Fibroblast of lung (primary cell): ENCODE measurements around the gene GRB7. TPM values are rescaled to one million over a fixed set of nuclear protein-coding genes. Genes with fewer than 3 reads are reported as not detected.

Experiments
- DNase-seq, 2 donors: peaks; one replicate each; pipeline versions ENCODE4 v3.0.0 to v3.0.0-alpha.2; 2010; ENCODE audit warnings: low read depth in 2 of 2
- H2AFZ ChIP-seq: 2 replicates; pipeline ENCODE4 v1.5.1; 2012; ENCODE audit warnings: low read length, control low read depth, inconsistent platforms
- H3K27ac ChIP-seq: 2 replicates; pipeline ENCODE4 v1.5.1; 2011; ENCODE audit warnings: low read length, control low read depth; ENCODE audit not compliant: insufficient read depth
- H3K27me3 ChIP-seq: 2 replicates; pipeline ENCODE4 v1.5.1; 2011; ENCODE audit warnings: mild to moderate bottlenecking, low read length; ENCODE audit not compliant: control insufficient read depth, insufficient read depth
- H3K36me3 ChIP-seq: 2 replicates; pipeline ENCODE4 v1.5.1; 2011; ENCODE audit warnings: low read length; ENCODE audit not compliant: control insufficient read depth, insufficient read depth
- H3K4me1 ChIP-seq: 2 replicates; pipeline ENCODE4 v1.5.1; 2011; ENCODE audit warnings: low read length; ENCODE audit not compliant: control insufficient read depth, insufficient read depth; ENCODE audit errors: extremely low read depth
- H3K4me2 ChIP-seq: 2 replicates; pipeline ENCODE4 v1.5.1; 2011; ENCODE audit warnings: low read length, control low read depth; ENCODE audit not compliant: insufficient read depth; ENCODE audit errors: extremely low read depth
- H3K4me3 ChIP-seq, 4 experiments: fragments of 200-600 bp in 1 of 4; sonication (generic) in 1 of 4; replicated peaks in 1 of 4; 2 replicates each; pipeline ENCODE4 v1.5.1; 2011 to 2016; ENCODE audit warnings: low read length in 4 of 4, low read depth in 3 of 4, mild to moderate bottlenecking in 3 of 4, control low read depth in 2 of 4, inconsistent platforms in 1 of 4, mixed read lengths in 1 of 4; ENCODE audit not compliant: insufficient read depth in 1 of 4; ENCODE audit errors: control extremely low read depth in 1 of 4
- H3K79me2 ChIP-seq: 2 replicates; pipeline ENCODE4 v1.5.1; 2012; ENCODE audit warnings: mild to moderate bottlenecking, low read length, inconsistent platforms; ENCODE audit not compliant: control insufficient read depth, insufficient read depth
- H3K9ac ChIP-seq: 2 replicates; pipeline ENCODE4 v1.5.1; 2011; ENCODE audit warnings: mild to moderate bottlenecking, low read length, control low read depth; ENCODE audit not compliant: insufficient read depth
- H3K9me3 ChIP-seq: 2 replicates; pipeline ENCODE4 v1.5.1; 2012; ENCODE audit warnings: low read depth, low read length; ENCODE audit not compliant: control insufficient read depth, insufficient read depth
- H4K20me1 ChIP-seq: 2 replicates; pipeline ENCODE4 v1.5.1; 2011; ENCODE audit warnings: low read length; ENCODE audit not compliant: control insufficient read depth, insufficient read depth; ENCODE audit errors: extremely low read depth
- CTCF ChIP-seq, 2 donors: IDR thresholded peaks in 1 of 2; conservative IDR thresholded peaks in 1 of 2; 1 replicate in 1 of 2; 2 replicates in 1 of 2; pipeline ENCODE4 v1.5.1; 2011 to 2012; ENCODE audit warnings: low read length in 2 of 2, control low read depth in 1 of 2, inconsistent platforms in 1 of 2, low read depth in 1 of 2, mild to moderate bottlenecking in 1 of 2
- EZH2 ChIP-seq: IDR thresholded peaks from 2 replicates; pipeline ENCODE4 v1.5.1; 2012; ENCODE audit warnings: low read length, control low read depth, mild to moderate bottlenecking; ENCODE audit errors: missing control alignments
- polyA plus RNA-seq, 2 donors: library from polyadenylated mRNA; depleted of rRNA in 1 of 2; stranded (reverse) in 1 of 2; unstranded in 1 of 2; fragments of >200 nt; gene quantifications; 2 replicates each; pipeline ENCODE4 v1.2.1, GENCODE V29; 2011 to 2012; ENCODE audit warnings: missing spikeins in 1 of 2
- total RNA-seq: library from RNA; depleted of rRNA; stranded (reverse); fragments of >200 nt; gene quantifications from 2 replicates; pipeline ENCODE4 v1.2.1, GENCODE V29; 2014

Gene GRB7
- total and polyA plus RNA-seq, 2 donors (not counting 1 experiment from before 2014, with no cell fraction given), result under 0.01 to 0.07 TPM

- Histone ChIP-seq H3K4me2 (no peak overlapping the region), H3K4me3 (no peak overlapping the region)
These were observed 4.6 kb downstream of the GRB7 start for GRCh38 chr17:39742126-39742855.

GRCh38 chr17:39742856-39743436, 5.2 kb downstream of the GRB7 start:
- TF ChIP-seq CTCF (conservative IDR thresholded peaks at IDR 0.05 in 1 of 2, IDR thresholded peaks at IDR 0.05 in 1 of 2; ENCODE audit: low read depth in 1 of 2, low read length in 2 of 2), result no peak
- no peak for TF ChIP-seq EZH2

More at GRCh38 chr17:39742126-39742855, 4.6 kb downstream of the GRB7 start:
- Histone ChIP-seq H3K9ac (no peak overlapping the region), H3K9me3 (no peaks in the 10 kb centered on the region), H4K20me1 (no peaks in the 10 kb centered on the region), H3K79me2 (no peaks in the 10 kb centered on the region), H3K4me1 (peaks cover 8% of the 10 kb centered on the region), H3K27ac (no peak overlapping the region), H2AFZ (no peak overlapping the region), H3K27me3 (peaks cover 9% of the 10 kb centered on the region), H3K36me3 (no peaks in the 10 kb centered on the region)
- TF ChIP-seq CTCF (conservative IDR thresholded peaks at IDR 0.05 in 1 of 2, IDR thresholded peaks at IDR 0.05 in 1 of 2; ENCODE audit: low read depth in 1 of 2, low read length in 2 of 2) (no peak), EZH2 (no peak)
- DNase-seq, result no peak

GRCh38 chr17:39744075-39744835, 6.5 kb downstream of the GRB7 start:
- Histone ChIP-seq H3K79me2 (no peaks in the 10 kb centered on the region), H3K27me3 (peaks cover 2% of the 10 kb centered on the region), H3K4me3 (no peak overlapping the region), H4K20me1 (no peaks in the 10 kb centered on the region), H2AFZ (no peak overlapping the region), H3K4me1 (peaks cover 8% of the 10 kb centered on the region), H3K9me3 (no peaks in the 10 kb centered on the region), H3K27ac (no peak overlapping the region), H3K4me2 (no peak overlapping the region), H3K36me3 (no peaks in the 10 kb centered on the region), H3K9ac (no peak overlapping the region)
- no peak for DNase-seq
- no peak for TF ChIP-seq CTCF (conservative IDR thresholded peaks at IDR 0.05 in 1 of 2, IDR thresholded peaks at IDR 0.05 in 1 of 2; ENCODE audit: low read depth in 1 of 2, low read length in 2 of 2)
- no peak for TF ChIP-seq EZH2

More at GRCh38 chr17:39742856-39743436, 5.2 kb downstream of the GRB7 start:
- no peak for DNase-seq
- no peaks in the 10 kb centered on the region for H3K79me2 ChIP-seq
- H2AFZ ChIP-seq, result no peak overlapping the region
- H3K4me3 ChIP-seq, result no peak overlapping the region
- H3K27me3 ChIP-seq, result peaks cover 6% of the 10 kb centered on the region
- H3K27ac ChIP-seq, result no peak overlapping the region
- H3K4me2 ChIP-seq, result no peak overlapping the region
- peaks cover 8% of the 10 kb centered on the region for H3K4me1 ChIP-seq
- no peaks in the 10 kb centered on the region for H3K9me3 ChIP-seq
- H4K20me1 ChIP-seq, result no peaks in the 10 kb centered on the region
- H3K36me3 ChIP-seq, result no peaks in the 10 kb centered on the region
- H3K9ac ChIP-seq, result no peak overlapping the region
